ENCODE measurements around the gene SMIM23.

SMIM23 gene

GRCh38 chr5:171835066-171835465 lies 49.4 kb downstream of the SMIM23 start:
- no peak for TF ChIP-seq CTCF (conservative IDR thresholded peaks at IDR 0.05; ENCODE audit: low read depth, low read length)
- no peak overlapping the region for H3K4me3 ChIP-seq (ENCODE audit: low read length)
- DNase-seq (ENCODE audit: low read depth): no peak

GRCh38 chr5:171837522-171837921 lies 51.9 kb downstream of the SMIM23 start:
- H3K4me3 ChIP-seq (ENCODE audit: low read length): no peak overlapping the region
- TF ChIP-seq CTCF (conservative IDR thresholded peaks at IDR 0.05; ENCODE audit: low read depth, low read length): no peak
- no peak for DNase-seq (ENCODE audit: low read depth)

- no peak for TF ChIP-seq CTCF (conservative IDR thresholded peaks at IDR 0.05; ENCODE audit: low read depth, low read length)
- H3K4me3 ChIP-seq (ENCODE audit: low read length): no peak overlapping the region
- DNase-seq (ENCODE audit: low read depth): no peak
Measured at GRCh38 chr5:171838066-171838465, 52.4 kb downstream of the SMIM23 start.

- no peak for DNase-seq (ENCODE audit: low read depth)
- TF ChIP-seq CTCF (conservative IDR thresholded peaks at IDR 0.05; ENCODE audit: low read depth, low read length): no peak
- no peak overlapping the region for H3K4me3 ChIP-seq (ENCODE audit: low read length)
Measured at GRCh38 chr5:171839112-171839511, 53.5 kb downstream of the SMIM23 start.

GRCh38 chr5:171840066-171840465 lies 54.4 kb downstream of the SMIM23 start:
- no peak for TF ChIP-seq CTCF (conservative IDR thresholded peaks at IDR 0.05; ENCODE audit: low read depth, low read length)
- H3K4me3 ChIP-seq (ENCODE audit: low read length): no peak overlapping the region
- DNase-seq (ENCODE audit: low read depth): no peak

Measured in retinal pigment epithelial cell (primary cell).